B cell (primary cell): Measurements from ENCODE around the gene S100PBP.

ENCODE experiments used
- CTCF ChIP-seq: fragments of 200-600 bp; IDR thresholded peaks from one replicate; pipeline ENCODE4 v1.8.0; 2022; ENCODE audit warnings: antibody characterized with exemption, mild to moderate bottlenecking
- EZH2 ChIP-seq: IDR thresholded peaks from 2 replicates; pipeline ENCODE4 v1.6.1; 2012; ENCODE audit warnings: borderline replicate concordance, low read depth, mild to moderate bottlenecking, moderate library complexity, low read length; ENCODE audit not compliant: insufficient read depth, poor library complexity, severe bottlenecking

DNA sequence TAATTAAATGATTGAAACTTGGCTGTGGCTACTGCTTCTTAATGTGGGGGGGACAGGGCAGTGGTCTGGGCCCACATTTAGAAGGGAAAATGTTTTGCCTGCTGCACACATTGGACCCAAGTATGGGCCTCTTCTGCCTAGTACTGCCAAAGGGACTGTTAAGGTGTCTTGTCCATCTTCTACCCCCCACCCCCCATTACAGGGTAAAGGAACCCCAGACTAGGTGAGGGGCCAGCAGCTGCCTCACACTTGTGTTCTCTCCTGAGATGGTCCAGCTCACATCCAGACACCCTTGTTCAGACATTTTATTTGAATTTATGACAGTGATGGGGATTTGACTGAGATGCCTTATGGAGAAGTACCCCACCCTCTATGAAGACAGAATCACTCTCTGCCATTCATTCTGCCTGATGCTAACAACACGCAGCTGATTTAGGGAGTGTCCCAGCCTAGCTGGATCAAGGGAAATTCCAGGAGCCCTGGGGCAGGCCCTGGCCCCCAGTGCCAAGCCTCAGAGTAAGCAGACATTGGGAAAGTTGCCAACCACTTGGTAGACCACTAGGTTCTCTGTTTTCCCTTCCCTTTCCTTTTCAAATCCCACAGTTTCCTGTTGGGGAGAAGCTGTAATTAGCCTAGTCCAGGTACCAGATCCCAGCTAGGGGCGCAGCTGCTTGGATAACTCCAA, 42.4 kb upstream of the S100PBP start:
- TF ChIP-seq CTCF (no peak), EZH2 (no peak)
